ENCODE results near the gene CRIP3.

CRIP3 gene

GRCh38 chr6:43271103-43271815, 37.4 kb downstream of the CRIP3 start:
- DNase-seq, result no peak

GRCh38 chr6:43269273-43270007, 39.2 kb downstream of the CRIP3 start:
- peak; percentile 30 for DNase-seq

GRCh38 chr6:43268782-43269272, 39.8 kb downstream of the CRIP3 start:
- DNase-seq, result no peak

- DNase-seq, result no peak
Observed at GRCh38 chr6:43268355-43268700, 40.3 kb downstream of the CRIP3 start.

GRCh38 chr6:43267619-43268354, 40.8 kb downstream of the CRIP3 start:
- DNase-seq, result no peak

GRCh38 chr6:43265564-43265963, 43.1 kb downstream of the CRIP3 start:
- DNase-seq, result no peak

- no peak for DNase-seq
Observed at GRCh38 chr6:43264599-43265145, 44.0 kb downstream of the CRIP3 start.

GRCh38 chr6:43263314-43264178, 45.1 kb downstream of the CRIP3 start:
- DNase-seq, result peak; percentile 81

GRCh38 chr6:43262780-43263313, 45.8 kb downstream of the CRIP3 start:
- no peak for DNase-seq

GRCh38 chr6:43262000-43262779, 46.4 kb downstream of the CRIP3 start:
- no peak for DNase-seq

- no peak for DNase-seq
Observed at GRCh38 chr6:43261198-43261597, 47.4 kb downstream of the CRIP3 start.

- DNase-seq, result no peak
Observed at GRCh38 chr6:43260791-43261190, 47.8 kb downstream of the CRIP3 start.

GRCh38 chr6:43258807-43259686, 49.6 kb downstream of the CRIP3 start:
- DNase-seq, result no peak

GRCh38 chr6:43258180-43258579, 50.4 kb downstream of the CRIP3 start:
- DNase-seq, result no peak

GRCh38 chr6:43257367-43258145, 51.1 kb downstream of the CRIP3 start:
- no peak for DNase-seq

- no peak for DNase-seq
Observed at GRCh38 chr6:43256670-43257366, 51.8 kb downstream of the CRIP3 start.

All from stimulated activated CD4-positive, alpha-beta T cell treated with anti-CD3 and anti-CD28 coated beads, Interleukin-4, amount 100 ng/mL, for 24 hours (primary cell).